Mesothelial cell of epicardium (in vitro differentiated cells): ENCODE measurements around the gene B4GALT5. TPM values are rescaled to one million over a fixed set of nuclear protein-coding genes. Genes with fewer than 3 reads are reported as not detected.
A peak's percentile ranks its signal among the peaks of the same experiment; 100 is the strongest.
"Not testable (repeated sequence)": the region's sequence is repeated elsewhere in the genome, so short reads cannot be mapped to it uniquely, and the experiment has no call there.

ENCODE experiments used
- DNase-seq, 2 experiments: peaks; one replicate each; pipeline ENCODE4 v3.0.0; 2021; ENCODE audit warnings: low spot score in 2 of 2; ENCODE audit not compliant: unreplicated experiment in 2 of 2
- H3K27ac Mint-ChIP-seq: 2 replicates; pipeline ENCODE4 v1.8.0; 2021; ENCODE audit warnings: mixed read lengths
- H3K27me3 Mint-ChIP-seq: 2 replicates; pipeline ENCODE4 v1.8.0; 2021; ENCODE audit warnings: low read depth, mixed read lengths
- H3K36me3 Mint-ChIP-seq: 2 replicates; pipeline ENCODE4 v1.8.0; 2021; ENCODE audit warnings: mixed read lengths
- H3K4me1 Mint-ChIP-seq: 2 replicates; pipeline ENCODE4 v1.8.0; 2021; ENCODE audit warnings: mixed read lengths
- H3K4me3 Mint-ChIP-seq: 2 replicates; pipeline ENCODE4 v1.8.0; 2021; ENCODE audit warnings: mild to moderate bottlenecking, moderate library complexity, mixed read lengths
- H3K9me3 Mint-ChIP-seq: 2 replicates; pipeline ENCODE4 v1.8.0; 2021; ENCODE audit warnings: mixed read lengths
- total RNA-seq: library from RNA; stranded (reverse); gene quantifications from 3 replicates; pipeline ENCODE4 v1.2.1, GENCODE V29; 2021
- TF ChIP-seq, protein P1 (sequence below): fragments of 200-600 bp; sonication (generic); IDR thresholded peaks from one replicate; pipeline ENCODE4 v1.5.0; 2021; ENCODE audit warnings: antibody characterized with exemption; ENCODE audit not compliant: unreplicated experiment

Gene B4GALT5
- total RNA-seq, 1 donor from 2014 or later: 52.6 TPM

GRCh38 chr20:49727894-49728885 is 14.5 kb upstream of the B4GALT5 start:
- peaks cover 4% of the 10 kb centered on the region for H3K4me1 Mint-ChIP-seq
- TF ChIP-seq, protein P1, sequence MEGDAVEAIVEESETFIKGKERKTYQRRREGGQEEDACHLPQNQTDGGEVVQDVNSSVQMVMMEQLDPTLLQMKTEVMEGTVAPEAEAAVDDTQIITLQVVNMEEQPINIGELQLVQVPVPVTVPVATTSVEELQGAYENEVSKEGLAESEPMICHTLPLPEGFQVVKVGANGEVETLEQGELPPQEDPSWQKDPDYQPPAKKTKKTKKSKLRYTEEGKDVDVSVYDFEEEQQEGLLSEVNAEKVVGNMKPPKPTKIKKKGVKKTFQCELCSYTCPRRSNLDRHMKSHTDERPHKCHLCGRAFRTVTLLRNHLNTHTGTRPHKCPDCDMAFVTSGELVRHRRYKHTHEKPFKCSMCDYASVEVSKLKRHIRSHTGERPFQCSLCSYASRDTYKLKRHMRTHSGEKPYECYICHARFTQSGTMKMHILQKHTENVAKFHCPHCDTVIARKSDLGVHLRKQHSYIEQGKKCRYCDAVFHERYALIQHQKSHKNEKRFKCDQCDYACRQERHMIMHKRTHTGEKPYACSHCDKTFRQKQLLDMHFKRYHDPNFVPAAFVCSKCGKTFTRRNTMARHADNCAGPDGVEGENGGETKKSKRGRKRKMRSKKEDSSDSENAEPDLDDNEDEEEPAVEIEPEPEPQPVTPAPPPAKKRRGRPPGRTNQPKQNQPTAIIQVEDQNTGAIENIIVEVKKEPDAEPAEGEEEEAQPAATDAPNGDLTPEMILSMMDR: no peak
- no peak overlapping the region for H3K4me3 Mint-ChIP-seq
- no peaks in the 10 kb centered on the region for H3K9me3 Mint-ChIP-seq
- no peaks in the 10 kb centered on the region for H3K27me3 Mint-ChIP-seq
- DNase-seq: no peak
- H3K36me3 Mint-ChIP-seq: no peaks in the 10 kb centered on the region
- H3K27ac Mint-ChIP-seq: no peak overlapping the region

DNA sequence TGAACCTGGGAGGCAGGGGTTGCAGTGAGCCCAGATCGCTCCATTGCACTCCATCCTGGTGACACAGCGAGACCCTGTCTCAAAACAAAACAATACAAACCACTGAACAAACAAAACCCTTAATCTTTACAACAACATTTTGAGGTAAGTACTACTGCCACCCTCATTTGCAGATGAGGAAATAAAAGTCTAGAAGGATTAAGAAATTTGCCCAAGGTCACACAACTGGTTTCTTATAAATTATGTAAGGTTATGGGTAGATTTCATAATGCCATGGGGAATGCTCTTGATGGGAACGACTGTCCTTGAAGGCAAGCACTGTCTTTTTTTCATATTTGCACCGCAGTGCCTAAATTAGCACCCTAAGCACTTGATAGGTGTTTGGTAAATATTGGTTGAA is 13.8 kb upstream of the B4GALT5 start:
- no peak for DNase-seq
- no peaks in the 10 kb centered on the region for H3K27me3 Mint-ChIP-seq
- no peaks in the 10 kb centered on the region for H3K36me3 Mint-ChIP-seq
- H3K4me3 Mint-ChIP-seq: no peak overlapping the region
- no peak overlapping the region for H3K27ac Mint-ChIP-seq
- peaks cover 4% of the 10 kb centered on the region for H3K4me1 Mint-ChIP-seq
- no peaks in the 10 kb centered on the region for H3K9me3 Mint-ChIP-seq
- TF ChIP-seq, protein P1: no peak

DNA sequence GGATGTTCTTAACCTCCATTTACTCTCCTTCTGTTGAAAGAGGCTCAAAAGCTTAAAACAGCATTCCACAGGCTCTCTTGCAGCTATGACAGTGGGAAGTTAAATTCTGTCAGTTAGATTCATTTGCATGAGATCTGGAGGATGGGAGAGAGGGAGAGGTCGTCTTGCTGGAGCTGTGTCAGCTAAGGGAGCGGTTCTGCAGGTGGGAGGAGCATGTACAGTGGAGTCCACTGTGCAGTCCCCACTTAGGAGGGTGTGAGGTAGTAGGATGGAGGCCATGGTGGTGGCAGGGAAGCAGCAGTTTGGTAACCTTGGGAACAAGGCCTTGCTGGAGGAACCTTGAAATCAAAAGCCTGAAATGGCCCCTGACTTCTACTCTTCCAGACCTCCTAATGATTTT is 12.0 kb upstream of the B4GALT5 start:
- TF ChIP-seq, protein P1: no peak
- no peak overlapping the region for H3K4me3 Mint-ChIP-seq
- no peak for DNase-seq
- no peaks in the 10 kb centered on the region for H3K36me3 Mint-ChIP-seq
- H3K27me3 Mint-ChIP-seq: no peaks in the 10 kb centered on the region
- H3K9me3 Mint-ChIP-seq: no peaks in the 10 kb centered on the region
- no peak overlapping the region for H3K27ac Mint-ChIP-seq
- peaks cover 4% of the 10 kb centered on the region for H3K4me1 Mint-ChIP-seq

DNA sequence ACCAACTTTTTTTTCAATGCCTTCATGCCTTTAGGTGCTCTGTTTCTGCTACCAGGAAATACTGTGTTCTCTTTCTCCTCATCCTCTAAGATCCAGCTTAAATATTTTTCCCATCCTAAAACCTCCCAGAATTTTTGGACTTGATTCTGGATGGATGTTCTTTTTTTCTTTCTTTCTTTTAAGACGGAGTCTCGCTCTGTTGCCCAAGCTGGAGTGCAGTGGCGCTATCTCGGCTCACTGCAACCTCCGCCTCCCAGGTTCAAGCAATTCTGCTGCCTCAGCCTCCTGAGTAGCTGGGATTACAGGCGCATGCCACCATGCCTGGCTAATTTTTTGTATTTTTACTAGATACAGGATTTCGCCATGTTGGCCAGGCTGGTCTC is 11.5 kb upstream of the B4GALT5 start:
- DNase-seq, H3K27me3 Mint-ChIP-seq, H3K36me3 Mint-ChIP-seq, H3K27ac Mint-ChIP-seq, H3K4me1 Mint-ChIP-seq, H3K4me3 Mint-ChIP-seq, H3K9me3 Mint-ChIP-seq: not testable (repeated sequence)

DNA sequence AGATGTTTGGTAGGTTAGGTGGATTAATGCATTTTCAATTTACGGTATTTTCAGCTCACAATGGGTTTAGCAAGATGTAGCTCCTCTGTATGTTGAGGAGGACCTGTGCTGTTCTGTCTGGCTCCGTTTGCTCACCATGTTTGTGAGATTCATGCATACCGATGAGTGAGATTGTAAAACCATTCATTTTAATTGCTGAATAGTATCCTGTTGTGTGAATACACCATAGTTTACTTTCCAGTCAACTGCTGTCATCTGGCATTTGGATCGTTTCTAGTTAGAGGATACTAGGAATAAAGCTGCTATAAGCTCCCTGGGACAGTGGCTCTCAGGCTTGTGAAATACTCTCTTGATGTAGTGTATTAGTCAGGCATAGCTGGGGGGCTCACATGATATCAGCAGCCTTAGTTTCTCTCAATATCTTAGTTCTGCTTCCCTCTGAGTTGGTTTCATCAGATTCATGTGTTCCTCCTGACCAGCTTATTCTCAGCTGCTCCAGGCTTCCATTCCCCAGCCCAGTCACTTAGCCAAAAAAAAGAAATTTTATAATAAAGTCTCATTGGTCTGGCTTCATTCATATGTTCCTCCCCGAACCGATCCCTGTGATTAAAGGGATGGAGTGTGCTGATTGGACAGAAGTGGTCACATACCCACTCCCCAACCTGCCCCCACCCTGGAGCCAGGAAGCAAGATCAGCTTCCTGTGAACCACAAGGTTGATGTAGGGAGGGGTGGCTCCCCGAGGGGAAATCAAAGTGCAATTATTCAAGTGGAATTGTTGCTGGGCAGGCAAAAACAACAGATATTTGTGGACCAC is 10.9 kb upstream of the B4GALT5 start:
- no peaks in the 10 kb centered on the region for H3K27me3 Mint-ChIP-seq
- TF ChIP-seq, protein P1: no peak
- DNase-seq: no peak
- no peaks in the 10 kb centered on the region for H3K36me3 Mint-ChIP-seq
- H3K9me3 Mint-ChIP-seq: no peaks in the 10 kb centered on the region
- peaks cover 4% of the 10 kb centered on the region for H3K4me1 Mint-ChIP-seq
- H3K4me3 Mint-ChIP-seq: no peak overlapping the region
- peak overlapping the region; percentile 2 for H3K27ac Mint-ChIP-seq

GRCh38 chr20:49723758-49724157 is 10.1 kb upstream of the B4GALT5 start:
- H3K4me1 Mint-ChIP-seq, H3K27ac Mint-ChIP-seq, H3K4me3 Mint-ChIP-seq, H3K9me3 Mint-ChIP-seq, H3K36me3 Mint-ChIP-seq, H3K27me3 Mint-ChIP-seq, DNase-seq: not testable (repeated sequence)

DNA sequence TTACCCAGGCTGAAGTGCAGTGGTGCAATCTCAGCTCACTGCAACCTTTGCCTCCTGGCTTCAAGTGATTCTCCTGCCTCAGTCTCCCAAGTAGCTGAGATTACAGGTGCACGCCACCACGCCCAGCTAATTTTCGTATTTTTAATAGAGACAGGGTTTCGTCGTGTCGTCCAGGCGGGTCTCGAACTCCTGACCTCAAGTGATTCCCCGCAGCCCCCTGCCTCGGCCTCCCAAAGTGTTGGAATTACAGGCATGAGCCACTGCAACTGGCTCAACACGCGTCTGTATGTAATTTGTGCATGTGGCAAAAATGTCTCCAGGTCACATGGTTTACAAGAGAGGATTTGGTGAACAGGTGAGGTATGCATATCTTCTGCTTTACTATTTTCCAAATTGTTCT is 7.6 kb upstream of the B4GALT5 start:
- DNase-seq, H3K9me3 Mint-ChIP-seq, H3K36me3 Mint-ChIP-seq, H3K4me1 Mint-ChIP-seq, H3K27ac Mint-ChIP-seq, H3K4me3 Mint-ChIP-seq, H3K27me3 Mint-ChIP-seq: not testable (repeated sequence)
